GM18868 (cell line): ENCODE measurements around the gene RPSA.
A peak's percentile ranks its signal among the peaks of the same experiment; 100 is the strongest.
"Not testable (repeated sequence)": the region's sequence is repeated elsewhere in the genome, so short reads cannot be mapped to it uniquely, and the experiment has no call there.

Source experiments
- ATAC-seq: cut with Tn5 transposase; IDR thresholded peaks from one replicate; pipeline ENCODE4 v1.9.1; 2021; ENCODE audit warnings: mild to moderate bottlenecking, moderate library complexity; ENCODE audit not compliant: unreplicated experiment

RPSA gene

GRCh38 chr3:39406368-39407258 is at the start of gene RPSA:
RPSA (plus strand) TSS chr3:39406720; CDS start chr3:39407654, 934 bp downstream.
- peak; percentile 92 for ATAC-seq

GRCh38 chr3:39358333-39358732 is 48.2 kb upstream of the RPSA start:
- ATAC-seq: no peak

GRCh38 chr3:39361252-39361927 is 45.1 kb upstream of the RPSA start:
- ATAC-seq: peak; percentile 86

- ATAC-seq: no peak
Measured at GRCh38 chr3:39362192-39362591, 44.3 kb upstream of the RPSA start.

GRCh38 chr3:39362812-39363211 is 43.7 kb upstream of the RPSA start:
- ATAC-seq: no peak

GRCh38 chr3:39370450-39370849 is 36.1 kb upstream of the RPSA start:
- ATAC-seq: not testable (repeated sequence)

- no peak for ATAC-seq
Measured at GRCh38 chr3:39372833-39373232, 33.7 kb upstream of the RPSA start.

GRCh38 chr3:39376959-39377634 is 29.4 kb upstream of the RPSA start:
- ATAC-seq: peak; percentile 41

- ATAC-seq: peak; percentile 80
Measured at GRCh38 chr3:39378088-39378487, 28.4 kb upstream of the RPSA start.

GRCh38 chr3:39378957-39379777 is 27.4 kb upstream of the RPSA start:
- no peak for ATAC-seq

- ATAC-seq: no peak
Measured at GRCh38 chr3:39379778-39380155, 26.8 kb upstream of the RPSA start.

- no peak for ATAC-seq
Measured at GRCh38 chr3:39381432-39381831, 25.1 kb upstream of the RPSA start.

- ATAC-seq: peak; percentile 76
Measured at GRCh38 chr3:39383045-39383880, 23.3 kb upstream of the RPSA start, which contains the start of gene SLC25A38. SLC25A38 (plus strand) TSS chr3:39383370; CDS start chr3:39383725, 355 bp downstream.

- peak; percentile 64 for ATAC-seq
Measured at GRCh38 chr3:39383881-39384664, 22.4 kb upstream of the RPSA start.

GRCh38 chr3:39384665-39385000 is 21.9 kb upstream of the RPSA start:
- no peak for ATAC-seq

- no peak for ATAC-seq
Measured at GRCh38 chr3:39385456-39386090, 20.9 kb upstream of the RPSA start.

- ATAC-seq: no peak
Measured at GRCh38 chr3:39386318-39386717, 20.2 kb upstream of the RPSA start.

GRCh38 chr3:39387411-39387975 is 19.0 kb upstream of the RPSA start:
- no peak for ATAC-seq
